ENCODE measurements around the gene FAM151A. TPM values are rescaled to one million over a fixed set of nuclear protein-coding genes. Genes with fewer than 3 reads are reported as not detected.

The FAM151A gene
- total and polyA plus RNA-seq, 4 donors = 0.02 to 0.06 TPM; not detected in 2

GRCh38 chr1:54596756-54597155, 26.6 kb downstream of the FAM151A start:
- Histone ChIP-seq H3K27me3 (ENCODE audit: control insufficient read depth in 3 of 3, insufficient read depth in 3 of 3, low read length in 2 of 3) (no peaks in the 10 kb centered on the region), H3K4me3 (no peak overlapping the region), H3K4me1 (ENCODE audit: control insufficient read depth in 5 of 5, insufficient read depth in 5 of 5, low read length in 5 of 5) (peaks cover 0 to 11% (median 0%) of the 10 kb centered on the region in 5 donors), H3K27ac (ENCODE audit: low read depth in 1 of 2, low read length in 1 of 2) (no peak overlapping the region), H3K36me3 (ENCODE audit: control insufficient read depth in 4 of 4, insufficient read depth in 4 of 4, low read length in 4 of 4) (peaks cover 0 to 10% (median 0%) of the 10 kb centered on the region in 4 donors), H3K9me3 (ENCODE audit: control insufficient read depth in 4 of 4, insufficient read depth in 3 of 4, low read length in 3 of 4) (no peaks in the 10 kb centered on the region), H3K9ac (ENCODE audit: insufficient read depth in 1 of 2, low read length in 2 of 2) (no peak overlapping the region)
- no peak for DNase-seq
- no peak for ATAC-seq (ENCODE audit: insufficient read depth, low FRiP score)
- TF ChIP-seq, protein P1, sequence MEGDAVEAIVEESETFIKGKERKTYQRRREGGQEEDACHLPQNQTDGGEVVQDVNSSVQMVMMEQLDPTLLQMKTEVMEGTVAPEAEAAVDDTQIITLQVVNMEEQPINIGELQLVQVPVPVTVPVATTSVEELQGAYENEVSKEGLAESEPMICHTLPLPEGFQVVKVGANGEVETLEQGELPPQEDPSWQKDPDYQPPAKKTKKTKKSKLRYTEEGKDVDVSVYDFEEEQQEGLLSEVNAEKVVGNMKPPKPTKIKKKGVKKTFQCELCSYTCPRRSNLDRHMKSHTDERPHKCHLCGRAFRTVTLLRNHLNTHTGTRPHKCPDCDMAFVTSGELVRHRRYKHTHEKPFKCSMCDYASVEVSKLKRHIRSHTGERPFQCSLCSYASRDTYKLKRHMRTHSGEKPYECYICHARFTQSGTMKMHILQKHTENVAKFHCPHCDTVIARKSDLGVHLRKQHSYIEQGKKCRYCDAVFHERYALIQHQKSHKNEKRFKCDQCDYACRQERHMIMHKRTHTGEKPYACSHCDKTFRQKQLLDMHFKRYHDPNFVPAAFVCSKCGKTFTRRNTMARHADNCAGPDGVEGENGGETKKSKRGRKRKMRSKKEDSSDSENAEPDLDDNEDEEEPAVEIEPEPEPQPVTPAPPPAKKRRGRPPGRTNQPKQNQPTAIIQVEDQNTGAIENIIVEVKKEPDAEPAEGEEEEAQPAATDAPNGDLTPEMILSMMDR (IDR thresholded peaks at IDR 0.05; ENCODE audit: control extremely low read depth, extremely low read depth) = no peak
- WGBS, 2 donors = 89 to 98% methylated on average over 3 of the region's 3 CpGs

DNA sequence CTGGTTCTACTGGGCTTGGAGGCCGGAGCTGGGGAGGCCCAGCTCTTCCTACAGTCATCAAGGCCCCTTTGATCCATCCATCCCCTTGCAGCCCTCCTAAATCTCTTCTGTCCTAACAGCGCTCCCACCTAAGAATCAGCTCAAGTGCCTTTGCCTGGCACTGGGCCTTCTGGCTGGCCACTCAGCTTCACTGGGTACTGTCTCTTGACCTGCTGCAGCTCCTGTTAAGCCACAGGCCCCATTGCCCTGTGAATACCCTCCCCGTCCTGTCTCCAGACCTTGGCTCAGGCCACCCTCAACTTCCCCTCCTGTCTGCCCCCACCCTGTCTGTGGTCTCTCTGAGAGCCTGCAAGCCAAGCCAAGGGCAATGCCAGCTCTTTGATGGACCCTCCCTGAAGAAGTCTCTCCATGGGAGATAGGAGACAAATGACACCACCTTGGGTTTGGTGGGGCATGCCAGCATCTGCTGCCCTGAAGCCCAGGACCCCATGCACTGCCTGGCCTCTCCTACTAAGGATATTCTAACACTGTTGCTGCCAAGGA, 27.3 kb downstream of the FAM151A start:
- Histone ChIP-seq H3K27me3 (ENCODE audit: control insufficient read depth in 3 of 3, insufficient read depth in 3 of 3, low read length in 2 of 3) (no peaks in the 10 kb centered on the region), H3K9ac (ENCODE audit: insufficient read depth in 1 of 2, low read length in 2 of 2) (no peak overlapping the region), H3K4me3 (no peak overlapping the region), H3K36me3 (ENCODE audit: control insufficient read depth in 4 of 4, insufficient read depth in 4 of 4, low read length in 4 of 4) (peaks cover 0 to 10% (median 0%) of the 10 kb centered on the region in 4 donors), H3K4me1 (ENCODE audit: control insufficient read depth in 5 of 5, insufficient read depth in 5 of 5, low read length in 5 of 5) (peaks cover 0 to 5% (median 0%) of the 10 kb centered on the region in 5 donors), H3K27ac (ENCODE audit: low read depth in 1 of 2, low read length in 1 of 2) (no peak overlapping the region), H3K9me3 (ENCODE audit: control insufficient read depth in 4 of 4, insufficient read depth in 3 of 4, low read length in 3 of 4) (no peaks in the 10 kb centered on the region)
- TF ChIP-seq, protein P1 (IDR thresholded peaks at IDR 0.05; ENCODE audit: control extremely low read depth, extremely low read depth) = no peak
- WGBS, 2 donors = 91 to 92% methylated on average over 3 of the region's 3 CpGs
- no peak for DNase-seq
- ATAC-seq (ENCODE audit: insufficient read depth, low FRiP score) = no peak

DNA sequence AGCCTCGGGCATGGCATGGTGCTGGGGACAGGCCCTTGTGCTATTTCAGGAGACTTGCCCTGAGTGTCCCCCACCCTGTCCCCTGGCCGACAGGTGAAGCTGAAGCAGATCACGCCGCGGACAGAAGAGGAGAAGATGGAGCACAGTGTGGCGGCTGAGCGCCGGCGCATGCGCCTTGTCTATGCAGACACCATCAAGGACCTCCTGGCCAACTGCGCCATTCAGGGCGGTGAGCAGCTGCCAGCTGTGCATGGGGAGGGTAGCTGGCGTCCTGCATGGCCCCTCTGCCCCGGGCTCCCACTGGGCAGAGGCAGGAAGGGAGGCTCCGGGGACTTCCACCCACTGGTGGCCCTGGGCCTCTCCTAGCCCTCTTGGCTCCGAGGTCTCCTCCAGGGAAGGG, 28.9 kb downstream of the FAM151A start:
- 92 to 95% methylated on average over 16 of the region's 16 CpGs for WGBS, 2 donors

More for the DNA sequence above, 28.9 kb downstream of the FAM151A start:
- Histone ChIP-seq H3K4me1 (ENCODE audit: control insufficient read depth in 5 of 5, insufficient read depth in 5 of 5, low read length in 5 of 5) (peaks cover 0 to 3% (median 0%) of the 10 kb centered on the region in 5 donors), H3K36me3 (ENCODE audit: control insufficient read depth in 4 of 4, insufficient read depth in 4 of 4, low read length in 4 of 4) (peaks cover 0 to 10% (median 0%) of the 10 kb centered on the region in 4 donors), H3K27me3 (ENCODE audit: control insufficient read depth in 3 of 3, insufficient read depth in 3 of 3, low read length in 2 of 3) (no peaks in the 10 kb centered on the region), H3K9me3 (ENCODE audit: control insufficient read depth in 4 of 4, insufficient read depth in 3 of 4, low read length in 3 of 4) (no peaks in the 10 kb centered on the region), H3K9ac (ENCODE audit: insufficient read depth in 1 of 2, low read length in 2 of 2) (no peak overlapping the region), H3K27ac (ENCODE audit: low read depth in 1 of 2, low read length in 1 of 2) (no peak overlapping the region), H3K4me3 (no peak overlapping the region)
- TF ChIP-seq, protein P1 (IDR thresholded peaks at IDR 0.05; ENCODE audit: control extremely low read depth, extremely low read depth) = no peak
- DNase-seq = no peak
- no peak for ATAC-seq (ENCODE audit: insufficient read depth, low FRiP score)
